HG02852 (cell line): ENCODE results near the gene DGAT2L6.
A peak's percentile ranks its signal among the peaks of the same experiment; 100 is the strongest.

Source experiments
- ATAC-seq: cut with Tn5 transposase; IDR thresholded peaks from one replicate; pipeline ENCODE4 v1.9.1; 2021; ENCODE audit warnings: mild to moderate bottlenecking, moderate library complexity; ENCODE audit not compliant: unreplicated experiment

DGAT2L6 gene

DNA sequence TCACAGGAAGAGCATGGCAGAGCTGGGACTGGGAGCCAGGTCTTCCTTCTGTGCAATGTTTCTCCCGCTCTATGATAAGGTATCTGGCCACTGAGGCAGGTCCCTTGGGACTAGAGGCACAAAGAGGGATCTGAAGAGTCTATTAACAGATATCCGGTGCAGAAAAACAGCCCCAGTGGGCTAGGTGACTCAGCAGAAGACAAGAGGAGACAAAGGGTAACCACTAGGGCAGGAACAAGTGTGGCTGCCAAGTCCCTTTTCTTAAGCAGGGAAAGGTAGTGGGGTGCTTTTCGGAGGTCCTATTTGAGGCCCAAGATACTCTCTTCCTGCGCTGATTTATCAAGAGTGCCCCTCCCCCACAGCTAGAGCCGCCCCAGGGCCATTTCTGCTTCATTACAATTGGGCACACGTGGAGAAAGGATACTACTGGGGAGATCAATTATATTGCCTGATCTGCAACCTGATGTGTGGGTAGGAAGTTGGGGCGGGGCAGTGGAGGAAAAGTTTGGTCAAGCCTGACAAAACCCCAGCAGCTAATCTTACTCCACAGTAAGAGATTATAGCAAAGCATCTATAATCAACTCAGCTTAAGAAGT lies at the start of gene DGAT2L6:
TSS of gene DGAT2L6 (plus strand) at position 546 of the 596 bp plus-strand sequence. CDS start 100 bp downstream, outside the sequence.
- no peak for ATAC-seq

- ATAC-seq: no peak
Measured at GRCh38 chrX:70128071-70128470, 49.2 kb upstream of the DGAT2L6 start.

- ATAC-seq: no peak
Measured at GRCh38 chrX:70129816-70130215, 47.5 kb upstream of the DGAT2L6 start.

DNA sequence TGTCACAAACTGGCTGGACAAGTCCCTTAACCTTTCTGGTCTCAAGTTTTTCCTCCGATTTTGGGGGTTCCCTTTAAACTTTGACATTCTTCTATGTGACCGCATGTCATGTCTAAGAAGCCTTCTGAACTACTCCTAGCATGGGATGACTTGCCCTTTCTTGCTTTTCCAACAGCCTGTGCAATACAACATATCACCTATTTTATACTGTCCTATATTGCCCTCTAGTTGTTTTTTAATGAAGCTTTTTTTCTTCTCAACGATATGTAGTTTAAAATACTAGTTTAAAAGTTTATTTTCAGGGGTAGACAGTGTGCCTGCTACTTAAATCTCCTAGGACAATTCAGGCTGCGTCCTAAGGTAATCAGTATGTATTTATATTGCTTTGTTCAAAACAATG lies 45.1 kb upstream of the DGAT2L6 start:
- no peak for ATAC-seq

DNA sequence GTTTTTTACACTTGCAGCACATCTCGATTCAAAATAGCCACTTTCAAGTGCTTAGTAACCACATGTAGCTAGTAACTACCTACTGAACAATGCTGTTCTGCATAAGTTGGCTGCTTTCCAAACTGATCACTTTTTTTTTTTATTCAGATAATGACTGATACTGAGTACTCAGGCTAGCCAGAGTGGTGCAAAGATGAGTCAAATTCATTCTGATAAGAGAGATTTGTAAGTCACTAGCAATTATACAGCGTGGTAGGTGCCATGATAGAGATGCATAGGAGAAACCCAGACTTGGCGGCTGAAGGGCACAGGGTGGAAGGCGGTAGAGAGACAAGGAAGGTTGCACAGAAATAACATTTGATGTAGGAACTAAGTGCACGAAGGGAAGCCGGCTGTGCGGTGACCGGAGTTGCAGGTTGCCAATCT lies 44.4 kb upstream of the DGAT2L6 start:
- ATAC-seq: no peak

- ATAC-seq: peak; percentile 91
Measured at GRCh38 chrX:70133303-70134115, 43.8 kb upstream of the DGAT2L6 start, which contains the start of gene IGBP1. Gene IGBP1 (plus strand): TSS chrX:70133447. CDS start chrX:70133948, 501 bp downstream.

GRCh38 chrX:70134116-70134477 lies 43.2 kb upstream of the DGAT2L6 start:
- ATAC-seq: peak; percentile 22

GRCh38 chrX:70138622-70139021 lies 38.7 kb upstream of the DGAT2L6 start:
- ATAC-seq: no peak

GRCh38 chrX:70139736-70140135 lies 37.5 kb upstream of the DGAT2L6 start:
- ATAC-seq: no peak

- no peak for ATAC-seq
Measured at GRCh38 chrX:70141373-70141772, 35.9 kb upstream of the DGAT2L6 start.

DNA sequence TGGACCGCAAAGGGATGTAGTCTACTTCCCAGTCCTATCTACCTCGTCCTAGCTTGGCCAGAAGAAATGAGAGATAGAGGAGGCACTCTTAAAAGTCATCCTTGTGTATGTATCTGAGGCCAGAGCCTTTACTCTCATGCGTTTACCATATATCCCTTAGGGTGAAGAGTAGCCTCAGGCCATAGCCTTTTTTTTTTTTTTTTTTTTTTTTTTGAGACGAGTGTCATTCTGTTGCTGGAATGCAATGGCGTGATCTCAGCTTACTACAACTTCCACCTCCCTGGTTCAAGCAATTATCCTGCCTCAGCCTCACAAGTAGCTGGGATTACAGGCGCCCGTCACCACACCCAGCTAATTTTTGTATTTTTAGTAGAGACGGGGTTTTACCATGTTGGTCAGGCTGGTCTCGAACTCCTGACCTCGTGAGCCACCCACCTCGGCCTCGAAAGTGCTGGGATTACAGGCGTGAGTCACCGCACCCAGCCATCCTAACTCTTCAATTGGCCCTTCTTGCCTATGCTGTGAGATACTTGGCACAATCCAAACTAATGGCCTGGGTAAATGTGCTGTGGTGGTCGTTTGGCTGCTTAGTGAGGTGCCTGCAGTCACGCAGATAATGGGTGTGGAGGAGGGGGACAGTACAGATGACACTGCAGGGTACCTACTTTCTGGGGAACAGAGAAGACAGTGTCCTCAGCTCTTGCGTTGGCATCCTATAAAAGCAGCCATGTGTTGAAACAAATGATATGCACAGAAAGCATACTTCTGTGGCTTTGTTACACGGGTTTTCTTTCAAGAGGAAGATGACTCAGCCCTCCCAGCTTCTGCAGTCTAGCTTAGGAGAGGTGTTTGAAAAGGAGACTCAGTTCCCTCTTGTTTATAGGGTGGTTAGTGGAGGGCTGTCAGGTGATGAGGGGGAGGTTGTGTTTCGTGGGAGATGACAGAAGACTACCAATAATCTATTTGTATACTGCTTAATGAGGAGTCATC lies 10.4 kb upstream of the DGAT2L6 start:
- ATAC-seq: no peak

GRCh38 chrX:70168238-70169188 lies 8.8 kb upstream of the DGAT2L6 start:
- ATAC-seq: no peak

DNA sequence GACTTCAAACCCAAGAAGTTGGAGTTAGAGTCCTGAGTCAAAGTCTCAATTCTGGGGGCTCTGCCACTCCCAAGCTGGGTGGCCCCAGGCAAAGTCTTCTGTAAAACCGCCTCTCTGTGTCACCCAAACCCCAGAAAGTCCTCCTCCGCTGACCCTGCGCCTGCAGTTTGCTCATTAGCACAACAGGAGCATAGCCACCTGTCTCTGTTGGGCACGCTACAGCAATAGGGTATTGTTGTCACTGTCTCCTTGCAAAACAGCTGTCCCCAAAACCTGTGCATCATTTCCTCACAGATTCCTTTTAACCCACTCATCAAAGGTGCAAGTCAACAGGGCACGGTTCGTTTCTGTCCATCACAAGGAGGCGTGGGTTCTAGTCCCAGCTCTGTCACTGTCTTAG lies 8.0 kb upstream of the DGAT2L6 start:
- no peak for ATAC-seq

DNA sequence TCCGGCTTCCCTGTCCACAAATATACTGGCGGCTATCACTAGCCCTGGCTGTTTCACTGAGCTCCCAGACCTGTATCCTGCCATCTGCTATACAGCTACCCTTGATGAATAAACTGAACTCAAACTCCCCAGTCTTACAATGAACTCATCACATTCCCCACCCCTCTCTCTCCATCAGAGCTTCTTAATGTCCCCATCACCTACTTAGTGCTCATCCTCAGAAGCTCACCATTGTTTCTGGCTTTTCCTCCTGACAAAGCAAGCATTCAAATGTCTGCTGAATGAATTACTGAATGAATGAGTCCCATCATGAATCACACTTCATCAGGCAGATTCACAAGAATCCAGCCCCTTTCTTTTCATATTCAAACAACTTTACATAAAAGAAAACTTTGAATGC lies 5.7 kb upstream of the DGAT2L6 start:
- no peak for ATAC-seq

DNA sequence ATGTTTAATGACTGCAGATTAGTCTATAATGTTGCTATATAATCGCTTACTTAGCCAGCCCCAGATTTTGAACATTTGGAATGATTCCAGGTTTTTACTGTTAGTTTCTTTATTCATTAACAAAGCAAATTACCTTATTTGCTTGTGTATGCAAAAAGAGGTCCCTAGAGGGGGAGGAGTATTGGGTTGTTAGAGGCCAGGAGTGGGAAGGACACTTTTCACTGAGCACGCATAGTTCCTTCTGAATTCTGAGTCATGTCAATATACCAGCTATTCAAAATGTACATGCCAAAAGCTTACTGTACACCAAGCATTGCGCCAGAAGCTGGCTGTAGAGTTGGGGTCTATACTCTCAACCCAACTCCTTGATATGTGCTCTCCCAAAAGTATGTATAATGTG lies 5.1 kb upstream of the DGAT2L6 start:
- ATAC-seq: no peak

GRCh38 chrX:70172964-70173363 lies 4.3 kb upstream of the DGAT2L6 start:
- ATAC-seq: no peak

- no peak for ATAC-seq
Measured at GRCh38 chrX:70174754-70175153, 2.5 kb upstream of the DGAT2L6 start.

DNA sequence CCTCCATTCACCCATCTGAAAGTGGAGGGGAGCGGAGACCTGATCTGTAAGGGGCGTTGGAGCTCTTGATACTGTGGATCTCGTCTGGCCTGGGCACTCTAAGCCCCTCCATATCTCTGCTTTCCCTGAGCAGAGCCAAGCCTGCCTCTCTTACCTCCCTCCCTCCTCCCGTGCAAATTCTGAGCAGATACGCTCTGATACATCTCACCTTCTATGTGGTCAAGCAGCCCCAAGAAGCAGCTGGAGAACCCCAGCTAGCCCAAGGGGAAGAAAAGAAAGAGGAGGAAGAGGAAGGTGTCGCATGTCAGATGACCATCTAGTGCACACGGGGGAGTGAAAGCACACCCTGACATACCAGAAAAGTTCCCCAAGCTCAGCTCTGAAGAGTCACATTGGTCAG lies 1.9 kb upstream of the DGAT2L6 start:
- ATAC-seq: no peak

DNA sequence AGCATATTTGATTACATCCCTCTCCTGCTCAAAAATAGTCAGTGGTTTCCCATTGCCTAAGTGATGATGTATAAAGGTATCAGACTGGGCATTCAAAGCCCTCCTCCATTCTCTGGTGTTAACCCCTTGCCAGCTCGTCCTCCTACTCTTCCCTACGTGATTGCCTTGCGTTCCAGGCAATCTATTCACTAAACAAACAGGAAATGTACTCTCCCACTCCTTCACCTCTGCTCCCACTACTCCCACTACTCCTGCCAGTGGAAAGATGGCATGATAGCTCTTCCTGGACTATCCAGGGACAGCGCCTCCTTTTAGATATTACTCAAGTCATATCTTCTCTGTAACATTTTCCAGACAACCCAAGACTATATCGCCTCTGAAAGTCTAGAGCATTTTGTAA lies 5.8 kb downstream of the DGAT2L6 start:
- no peak for ATAC-seq

DNA sequence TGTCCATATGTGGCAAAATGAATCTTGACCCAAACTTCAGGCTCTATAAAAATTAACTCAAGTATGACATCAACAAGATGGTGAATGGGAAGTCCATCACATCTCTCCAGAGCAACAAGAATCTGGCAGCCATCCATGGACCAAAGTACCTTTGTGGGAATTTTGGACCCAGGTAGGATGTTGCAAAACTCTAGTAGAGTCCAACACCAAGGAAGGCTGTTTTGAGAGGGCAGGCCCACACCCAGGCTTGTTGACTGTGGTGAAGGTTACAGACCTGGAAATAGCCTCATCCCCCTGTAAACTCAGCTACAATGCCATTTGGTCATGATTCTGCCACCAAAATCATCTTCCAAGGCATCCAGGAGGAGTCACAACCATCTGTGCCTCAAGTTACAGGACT lies 12.9 kb downstream of the DGAT2L6 start:
- ATAC-seq: no peak
